Activated CD4-positive, alpha-beta T cell treated with anti-CD3 and anti-CD28 coated beads for 36 hours (primary cell): ENCODE measurements around the gene DRGX. TPM values are rescaled to one million over a fixed set of nuclear protein-coding genes. Genes with fewer than 3 reads are reported as not detected.

Experiments
- ATAC-seq: fragments of 200-7000 bp; cut with Tn5 transposase; one replicate; pipeline ENCODE4 v1.10.0; 2021; ENCODE audit warnings: mild to moderate bottlenecking, moderate library complexity
- CTCF ChIA-PET: fragments of 350-600 bp; sonication (Branson Sonifier 250); formaldehyde crosslinking; loops from one replicate; lab custom pipeline; 2021; ENCODE audit warnings: antibody characterized with exemption; lab: Charles Lee
- POLR2A ChIA-PET: fragments of 350-600 bp; sonication (Branson Sonifier 250); formaldehyde crosslinking; loops from one replicate; lab custom pipeline; 2021; ENCODE audit warnings: antibody characterized with exemption, inconsistent platforms; lab: Charles Lee
- DNase-seq: peaks from one replicate; pipeline ENCODE4 v3.0.0-alpha.2; 2020
- H3K27ac Mint-ChIP-seq: one replicate; pipeline ENCODE4 v1.8.0; 2021; ENCODE audit warnings: mixed read lengths
- H3K27me3 Mint-ChIP-seq: one replicate; pipeline ENCODE4 v1.8.0; 2021; ENCODE audit warnings: mixed read lengths
- H3K36me3 Mint-ChIP-seq: one replicate; pipeline ENCODE4 v1.8.0; 2021; ENCODE audit warnings: low read depth, mixed read lengths
- H3K4me1 Mint-ChIP-seq: one replicate; pipeline ENCODE4 v1.8.0; 2021; ENCODE audit warnings: mixed read lengths
- H3K4me3 Mint-ChIP-seq: one replicate; pipeline ENCODE4 v1.8.0; 2021; ENCODE audit warnings: mild to moderate bottlenecking, moderate library complexity, mixed read lengths
- H3K9me3 Mint-ChIP-seq: one replicate; pipeline ENCODE4 v1.8.0; 2021; ENCODE audit warnings: low read depth, mixed read lengths
- intact Hi-C, 2 experiments: fragments of 100-400 bp; cut with DNase I in 1 of 2; cut with micrococcal nuclease in 1 of 2; formaldehyde crosslinking; loops; one replicate each; pipeline versions ENCODE4 v1.14.2 to v1.15.1; 2022 to 2024; cut with DNase I, micrococcal nuclease
- total RNA-seq, 2 experiments: library from RNA; stranded (reverse); gene quantifications; one replicate each; pipeline ENCODE4 v1.2.3, GENCODE V29; 2021

Gene DRGX
- total RNA-seq, 2 experiments from 2014 or later: not detected

DNA sequence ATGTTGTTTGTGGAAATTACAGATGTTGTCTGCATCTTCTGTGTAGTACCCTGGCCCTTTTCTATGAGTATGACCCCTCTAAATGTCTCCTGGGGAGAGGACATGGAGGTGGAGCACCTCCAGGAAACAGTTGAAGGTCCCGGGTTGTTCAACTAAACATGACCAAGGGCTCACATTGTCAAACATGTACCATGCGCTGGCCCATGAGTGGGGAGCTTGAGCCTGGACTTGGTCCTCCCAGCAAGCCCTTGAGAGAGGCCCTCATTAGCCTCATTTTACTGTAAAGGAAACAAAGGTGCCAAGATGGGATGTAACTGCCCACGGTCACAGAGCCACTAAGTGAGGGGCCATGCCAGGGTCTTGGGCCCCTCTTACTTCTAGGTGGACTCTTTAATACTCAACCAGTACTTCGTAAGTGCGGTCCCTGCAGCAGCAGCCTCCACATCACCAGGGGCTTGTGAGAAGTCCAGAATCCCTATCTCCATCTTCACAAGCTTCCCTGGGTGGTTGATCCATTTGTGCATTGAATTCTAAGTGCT, 65.7 kb downstream of the DRGX start:
- H3K4me3 Mint-ChIP-seq: no peak overlapping the region
- no peaks in the 10 kb centered on the region for H3K27me3 Mint-ChIP-seq
- no peaks in the 10 kb centered on the region for H3K36me3 Mint-ChIP-seq
- DNase-seq (no peak), ATAC-seq (no peak)
- intact Hi-C loops: no loop called here
- POLR2A ChIA-PET: interaction anchor here (0.6 kb wide), 1 partner anchor 42 kb away, joined by 3 read pairs; no protein-coding TSS in a partner anchor
- H3K27ac Mint-ChIP-seq: no peak overlapping the region
- H3K4me1 Mint-ChIP-seq: no peaks in the 10 kb centered on the region
- CTCF ChIA-PET: no interaction called here
- H3K9me3 Mint-ChIP-seq: peaks cover under 1% of the 10 kb centered on the region

DNA sequence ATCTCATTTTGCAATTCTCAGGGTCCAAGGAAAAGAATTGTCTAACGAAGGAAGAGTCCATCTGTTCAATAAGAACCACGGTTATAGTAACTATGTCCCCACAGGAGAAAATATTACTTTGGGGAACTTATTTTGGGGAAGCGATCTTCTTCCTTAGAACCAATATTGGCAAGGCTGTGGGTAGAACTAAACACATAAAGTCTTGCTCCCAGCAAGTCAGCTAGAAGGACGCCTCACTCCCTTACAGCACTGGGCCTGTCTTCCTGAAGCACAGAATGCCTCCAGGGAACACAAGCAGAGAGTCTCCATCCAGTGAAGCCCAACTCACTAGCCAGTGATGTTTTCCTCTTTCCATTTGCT, 66.8 kb downstream of the DRGX start:
- ATAC-seq (no peak), DNase-seq (no peak)
- H3K36me3 Mint-ChIP-seq: no peaks in the 10 kb centered on the region
- no peaks in the 10 kb centered on the region for H3K4me1 Mint-ChIP-seq
- intact Hi-C loops: no loop called here
- ChIA-PET POLR2A (no interaction called here), CTCF (no interaction called here)
- H3K27ac Mint-ChIP-seq: no peak overlapping the region
- H3K4me3 Mint-ChIP-seq: no peak overlapping the region
- H3K9me3 Mint-ChIP-seq: no peaks in the 10 kb centered on the region
- H3K27me3 Mint-ChIP-seq: no peaks in the 10 kb centered on the region

DNA sequence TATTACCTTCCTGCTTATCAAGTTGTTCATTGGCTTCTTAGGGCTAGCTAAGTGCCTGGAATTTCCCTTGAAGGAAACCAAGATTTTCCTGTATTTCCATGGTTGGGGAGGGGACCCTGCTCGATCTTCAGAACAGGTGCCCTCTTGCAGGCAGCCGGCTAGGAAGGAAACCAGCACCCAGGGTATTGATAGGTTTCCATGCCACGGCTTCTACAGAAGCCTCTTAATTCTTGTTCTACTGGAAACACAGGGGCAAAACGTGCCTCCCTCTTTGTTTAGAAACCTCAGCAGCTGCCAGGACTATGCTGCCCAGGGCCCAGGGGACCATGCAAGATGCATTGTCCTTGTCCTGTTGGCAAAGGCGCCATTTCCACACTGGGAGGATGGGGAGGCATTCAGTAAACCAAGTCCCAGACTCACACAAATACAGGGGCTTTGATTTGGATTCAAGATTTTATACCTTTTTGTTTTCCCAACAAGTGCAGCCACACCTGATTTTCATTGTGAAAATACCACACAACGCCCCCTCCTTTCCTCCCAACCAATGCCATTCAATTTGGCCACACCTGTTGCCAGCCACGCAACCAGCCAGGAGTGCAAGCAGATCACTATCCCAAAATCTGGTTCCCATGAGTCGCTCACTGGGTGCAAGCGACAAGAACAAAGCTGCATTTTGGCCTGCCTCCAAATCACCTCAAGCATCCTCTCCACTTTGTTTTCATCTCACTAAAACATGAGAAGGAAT, 67.3 kb downstream of the DRGX start:
- DNase-seq (no peak), ATAC-seq (no peak)
- intact Hi-C loops: no loop called here
- Mint-ChIP-seq H3K4me3 (no peak overlapping the region), H3K36me3 (no peaks in the 10 kb centered on the region), H3K27ac (no peak overlapping the region), H3K9me3 (no peaks in the 10 kb centered on the region), H3K4me1 (no peaks in the 10 kb centered on the region), H3K27me3 (no peaks in the 10 kb centered on the region)
- POLR2A ChIA-PET: no interaction called here
- CTCF ChIA-PET: no interaction called here

DNA sequence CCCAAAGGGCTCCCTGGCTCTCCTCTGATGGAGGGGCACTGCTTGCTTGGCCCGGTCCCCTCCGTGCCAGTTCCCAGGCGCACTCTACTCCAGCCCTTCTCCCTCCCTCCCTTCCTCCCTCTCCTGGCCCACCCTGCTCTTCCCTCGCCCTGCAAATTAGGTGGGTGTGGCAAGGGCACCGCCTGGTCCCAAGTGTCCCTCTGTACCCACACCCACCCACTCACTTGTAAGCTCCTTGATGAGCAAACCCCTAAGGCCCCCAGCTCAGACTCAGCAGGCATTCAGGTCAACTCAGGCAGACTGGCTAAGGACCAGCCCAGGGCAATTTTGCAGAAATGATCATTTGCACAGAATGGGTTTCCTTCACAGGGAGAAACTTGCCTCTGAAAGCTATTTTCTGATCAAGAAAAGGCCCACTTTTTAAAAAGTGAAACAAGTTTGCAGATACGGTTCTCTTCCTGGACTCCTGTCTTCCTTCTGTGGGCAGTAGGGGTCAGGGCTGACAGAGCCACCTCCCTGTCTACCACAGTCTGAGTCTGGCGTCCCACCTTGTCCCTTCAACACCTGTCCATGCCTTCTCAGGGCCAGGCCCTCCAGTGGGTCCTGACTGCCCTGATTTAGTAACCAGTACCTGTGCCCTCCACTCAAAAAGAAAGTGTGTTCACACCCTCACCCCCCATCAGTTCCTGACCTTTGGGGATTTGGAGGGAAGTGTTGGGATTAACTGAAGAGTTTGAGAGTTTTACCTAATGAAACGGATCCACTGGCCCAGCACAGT, 68.7 kb downstream of the DRGX start:
- Mint-ChIP-seq H3K36me3 (no peaks in the 10 kb centered on the region), H3K4me1 (no peaks in the 10 kb centered on the region), H3K27me3 (no peaks in the 10 kb centered on the region), H3K9me3 (no peaks in the 10 kb centered on the region), H3K27ac (no peak overlapping the region), H3K4me3 (no peak overlapping the region)
- DNase-seq (no peak), ATAC-seq (no peak)
- intact Hi-C loops: no loop called here
- ChIA-PET POLR2A (no interaction called here), CTCF (interaction anchor here (0.6 kb wide), 2 partner anchors 32 to 75 kb away, joined by 3 to 4 read pairs; no protein-coding TSS in a partner anchor)

DNA sequence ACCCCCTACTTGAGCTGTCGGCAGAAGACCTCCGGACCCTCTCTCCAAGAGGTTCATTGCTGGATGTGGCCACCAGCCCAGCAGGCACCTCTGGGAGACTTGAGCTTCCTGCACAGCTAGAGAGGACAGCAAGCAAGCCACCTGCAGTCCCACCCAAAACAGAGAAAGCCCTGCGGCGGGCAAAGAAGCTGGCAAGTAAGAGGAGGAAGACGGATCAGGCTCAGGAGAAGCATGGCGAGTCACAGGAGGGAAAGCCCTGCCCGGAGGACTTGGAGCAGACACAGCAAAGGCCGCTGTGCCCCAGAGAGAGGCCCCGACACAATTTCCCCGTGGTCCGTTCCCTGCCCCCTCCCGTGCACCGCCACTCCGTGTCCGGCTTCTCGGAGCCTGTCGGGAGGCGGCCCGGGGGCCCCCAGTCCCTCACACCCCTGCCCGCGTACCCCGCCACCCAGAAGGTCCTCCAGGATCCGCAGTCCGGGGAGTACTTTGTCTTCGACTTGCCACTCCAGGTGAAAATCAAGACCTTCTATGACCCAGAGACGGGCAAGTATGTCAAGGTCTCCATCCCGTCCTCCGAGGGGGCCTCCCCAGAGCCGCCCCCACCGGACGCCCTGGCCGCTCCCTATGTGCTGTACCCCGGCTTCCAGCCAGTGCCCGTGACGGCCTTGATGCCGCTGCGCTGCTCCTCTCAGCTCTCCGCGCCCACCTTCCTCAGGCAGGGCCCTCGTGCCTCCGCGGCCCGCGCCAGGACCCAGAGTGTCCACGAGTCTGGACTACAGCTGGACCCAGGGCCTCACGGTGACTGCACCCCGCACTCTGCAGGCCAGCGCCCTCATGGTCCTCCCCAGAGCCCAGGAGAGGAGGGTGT, 69.7 kb downstream of the DRGX start:
- ATAC-seq: no peak
- H3K27me3 Mint-ChIP-seq: no peaks in the 10 kb centered on the region
- no peaks in the 10 kb centered on the region for H3K4me1 Mint-ChIP-seq
- DNase-seq: no peak
- no peak overlapping the region for H3K4me3 Mint-ChIP-seq
- H3K27ac Mint-ChIP-seq: no peak overlapping the region
- ChIA-PET CTCF (interaction anchor here (1.6 kb wide), 1 partner anchor 81 kb away, joined by 3 read pairs; no protein-coding TSS in a partner anchor), POLR2A (no interaction called here)
- no peaks in the 10 kb centered on the region for H3K36me3 Mint-ChIP-seq
- intact Hi-C loops: no loop called here
- no peaks in the 10 kb centered on the region for H3K9me3 Mint-ChIP-seq

DNA sequence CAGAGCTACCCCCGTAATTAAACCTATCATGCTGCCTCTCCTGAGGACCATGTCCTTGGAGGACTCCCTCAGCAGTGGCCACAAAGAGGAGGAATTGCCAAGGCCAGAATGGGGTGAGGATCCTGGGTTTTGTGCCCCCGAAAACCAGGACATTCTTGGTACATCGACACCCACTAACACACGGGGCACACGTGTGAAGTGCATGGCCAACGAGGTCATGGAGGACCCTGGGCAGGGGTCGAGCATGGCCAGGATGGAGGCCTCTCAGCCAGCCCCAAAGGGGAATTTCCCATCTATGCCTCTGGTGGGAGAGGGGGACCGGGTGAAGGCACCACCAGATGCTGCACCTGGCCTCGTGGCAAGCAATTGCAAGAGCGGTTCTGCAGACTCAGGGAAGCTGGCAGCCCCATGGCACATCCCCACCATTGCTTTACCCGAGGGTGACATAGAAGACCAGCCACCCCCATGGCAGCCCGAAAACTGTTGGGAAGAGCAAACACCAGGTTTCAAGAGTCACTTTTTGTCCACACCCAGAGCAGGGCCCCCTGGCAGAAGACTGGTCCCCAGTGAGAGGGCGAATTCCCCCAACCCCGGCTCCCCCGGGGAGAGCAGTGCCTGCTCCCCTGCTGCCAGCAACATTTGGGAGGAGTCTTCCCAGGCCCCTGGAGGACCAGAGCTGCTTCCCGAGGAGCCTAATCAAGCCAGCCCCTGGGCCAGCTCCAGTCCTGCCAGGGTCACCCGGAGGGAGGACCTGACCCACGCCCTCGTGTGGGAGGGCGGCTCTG, 70.6 kb downstream of the DRGX start:
- intact Hi-C loops: no loop called here
- ChIA-PET POLR2A (no interaction called here), CTCF (interaction anchor here (1.6 kb wide), 1 partner anchor 82 kb away, joined by 3 read pairs; no protein-coding TSS in a partner anchor)
- no peaks in the 10 kb centered on the region for H3K36me3 Mint-ChIP-seq
- no peaks in the 10 kb centered on the region for H3K9me3 Mint-ChIP-seq
- no peak overlapping the region for H3K27ac Mint-ChIP-seq
- H3K27me3 Mint-ChIP-seq: no peaks in the 10 kb centered on the region
- ATAC-seq: no peak
- no peak overlapping the region for H3K4me3 Mint-ChIP-seq
- H3K4me1 Mint-ChIP-seq: no peaks in the 10 kb centered on the region
- DNase-seq: no peak

DNA sequence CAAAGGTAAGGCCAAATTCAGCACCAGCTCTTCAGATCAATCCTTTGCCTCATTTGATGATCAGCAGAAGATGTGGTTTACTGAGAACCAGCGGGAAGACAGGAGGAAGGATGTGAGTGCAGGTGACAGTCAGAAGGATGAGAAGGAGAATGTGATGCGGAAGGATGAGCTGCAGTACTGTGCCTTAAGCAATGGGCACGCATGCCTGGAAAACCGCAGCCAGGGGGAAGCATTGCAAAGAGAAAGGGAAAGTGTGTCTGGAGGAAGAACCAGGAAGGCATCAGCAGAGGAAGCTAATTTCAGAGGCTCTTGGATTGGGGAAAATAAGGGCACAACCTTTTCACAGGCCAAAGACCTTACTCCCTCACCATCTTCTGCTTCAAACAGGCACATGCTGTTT, 71.2 kb downstream of the DRGX start:
- Mint-ChIP-seq H3K9me3 (no peaks in the 10 kb centered on the region), H3K36me3 (no peaks in the 10 kb centered on the region), H3K4me1 (no peaks in the 10 kb centered on the region), H3K4me3 (no peak overlapping the region), H3K27ac (no peak overlapping the region), H3K27me3 (no peaks in the 10 kb centered on the region)
- DNase-seq: no peak
- ATAC-seq: no peak
- POLR2A ChIA-PET: no interaction called here
- intact Hi-C loops: no loop called here
- CTCF ChIA-PET: interaction anchor here (1.6 kb wide), 1 partner anchor 83 kb away, joined by 3 read pairs; no protein-coding TSS in a partner anchor

DNA sequence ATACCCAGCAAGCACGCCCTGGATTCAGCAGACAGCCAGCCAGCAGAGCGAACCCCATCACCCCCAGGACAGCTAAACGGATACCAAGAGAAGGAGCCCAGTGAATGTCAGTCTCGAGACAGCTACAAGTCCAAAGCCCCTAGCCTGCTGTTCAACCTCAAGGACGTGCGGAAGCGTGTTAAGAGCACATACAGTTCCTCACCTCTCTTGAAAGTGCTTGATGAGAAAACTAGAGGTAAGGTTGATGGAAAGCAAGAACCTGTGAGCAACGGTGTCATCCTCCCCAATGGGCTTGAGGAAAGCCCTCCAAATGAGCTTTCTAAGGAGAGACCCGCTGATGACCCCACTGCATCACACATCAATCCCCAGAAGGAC, 72.0 kb downstream of the DRGX start:
- H3K9me3 Mint-ChIP-seq: no peaks in the 10 kb centered on the region
- no peaks in the 10 kb centered on the region for H3K4me1 Mint-ChIP-seq
- no peaks in the 10 kb centered on the region for H3K36me3 Mint-ChIP-seq
- POLR2A ChIA-PET: no interaction called here
- no peaks in the 10 kb centered on the region for H3K27me3 Mint-ChIP-seq
- intact Hi-C loops: no loop called here
- DNase-seq (no peak), ATAC-seq (no peak)
- CTCF ChIA-PET: interaction anchor here (0.8 kb wide), 1 partner anchor 43 kb away, joined by 3 read pairs; no protein-coding TSS in a partner anchor
- no peak overlapping the region for H3K27ac Mint-ChIP-seq
- no peak overlapping the region for H3K4me3 Mint-ChIP-seq

DNA sequence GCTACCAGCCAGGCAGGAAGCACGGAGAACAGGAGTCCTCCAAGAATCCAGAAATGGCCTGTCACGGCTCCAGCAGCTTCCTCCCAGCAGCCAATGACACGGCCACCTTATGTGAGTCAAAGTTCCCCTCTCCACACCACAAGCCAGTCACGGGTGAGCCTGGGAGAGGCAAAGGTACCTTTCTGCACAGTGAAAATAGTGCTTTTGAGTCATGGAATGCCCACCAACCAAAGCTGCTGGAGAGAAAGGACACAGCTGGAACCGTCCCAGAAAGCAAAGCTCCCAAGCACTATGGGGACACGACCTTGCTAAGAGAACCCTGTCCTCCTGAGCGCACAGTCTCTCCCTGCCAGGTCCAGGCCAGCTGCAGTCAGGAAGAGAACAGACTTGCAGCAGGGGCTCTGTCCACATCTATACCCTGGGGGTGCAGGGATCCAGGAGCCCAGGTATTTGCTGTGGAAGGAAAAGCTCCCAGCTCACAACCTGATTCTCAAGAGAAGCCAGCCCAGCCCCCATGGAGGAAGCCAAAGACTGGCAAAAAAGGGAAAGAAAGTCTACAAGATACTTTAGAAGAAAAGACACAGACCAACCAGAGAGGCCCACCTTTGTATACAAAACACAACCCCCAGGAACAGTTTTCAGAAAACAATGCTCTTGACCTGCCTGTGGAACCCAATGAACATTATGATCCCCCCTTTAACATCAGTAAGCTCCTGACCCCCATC, 72.6 kb downstream of the DRGX start:
- no peaks in the 10 kb centered on the region for H3K27me3 Mint-ChIP-seq

More for the DNA sequence above, 72.6 kb downstream of the DRGX start:
- CTCF ChIA-PET: interaction anchor here (0.8 kb wide), 1 partner anchor 44 kb away, joined by 3 read pairs; no protein-coding TSS in a partner anchor
- DNase-seq (no peak), ATAC-seq (no peak)
- no peaks in the 10 kb centered on the region for H3K9me3 Mint-ChIP-seq
- POLR2A ChIA-PET: no interaction called here
- no peaks in the 10 kb centered on the region for H3K36me3 Mint-ChIP-seq
- H3K4me1 Mint-ChIP-seq: no peaks in the 10 kb centered on the region
- intact Hi-C loops: no loop called here
- no peak overlapping the region for H3K4me3 Mint-ChIP-seq
- no peak overlapping the region for H3K27ac Mint-ChIP-seq
